NCI-H2081 treated with DMSO at 0.1 percent for 48 hours (cell line): ENCODE results near the gene LLPH.

Experiments
- DNase-seq: peaks from one replicate; lab custom pipeline; 2025; lab: John Stamatoyannopoulos, UW

LLPH gene

GRCh38 chr12:66142826-66143225, 12.3 kb upstream of the LLPH start:
- DNase-seq: no peak

GRCh38 chr12:66141299-66141698, 10.7 kb upstream of the LLPH start:
- DNase-seq: no peak

- DNase-seq: no peak
Measured at GRCh38 chr12:66140731-66141130, 10.2 kb upstream of the LLPH start.

- no peak for DNase-seq
Measured at GRCh38 chr12:66139328-66139727, 8.8 kb upstream of the LLPH start.

GRCh38 chr12:66137937-66138336, 7.4 kb upstream of the LLPH start:
- no peak for DNase-seq

- no peak for DNase-seq
Measured at GRCh38 chr12:66132408-66132807, 1.9 kb upstream of the LLPH start.

GRCh38 chr12:66131067-66131688, 628 bp upstream of the LLPH start:
- DNase-seq: no peak

GRCh38 chr12:66129934-66130266, 650 bp downstream of the LLPH start:
- DNase-seq: no peak

GRCh38 chr12:66127650-66128049, 2.9 kb downstream of the LLPH start:
- no peak for DNase-seq

GRCh38 chr12:66120477-66120876, 10.1 kb downstream of the LLPH start:
- no peak for DNase-seq

GRCh38 chr12:66119870-66120241, 10.7 kb downstream of the LLPH start:
- no peak for DNase-seq

- DNase-seq: no peak
Measured at GRCh38 chr12:66119229-66119869, 11.2 kb downstream of the LLPH start.

- no peak for DNase-seq
Measured at GRCh38 chr12:66118240-66118891, 12.2 kb downstream of the LLPH start.

GRCh38 chr12:66117242-66117641, 13.3 kb downstream of the LLPH start:
- no peak for DNase-seq

- DNase-seq: no peak
Measured at GRCh38 chr12:66115071-66115600, 15.4 kb downstream of the LLPH start.

- DNase-seq: no peak
Measured at GRCh38 chr12:66113471-66113870, 17.1 kb downstream of the LLPH start.

- DNase-seq: no peak
Measured at GRCh38 chr12:66111605-66112004, 18.9 kb downstream of the LLPH start.

- no peak for DNase-seq
Measured at GRCh38 chr12:66109056-66109455, 21.5 kb downstream of the LLPH start.

- no peak for DNase-seq
Measured at GRCh38 chr12:66108386-66108785, 22.2 kb downstream of the LLPH start.

GRCh38 chr12:66107451-66107915, 23.1 kb downstream of the LLPH start:
- DNase-seq: peak; percentile 16

GRCh38 chr12:66103016-66103913, 27.3 kb downstream of the LLPH start:
- DNase-seq: no peak

GRCh38 chr12:66092559-66093269, 37.8 kb downstream of the LLPH start:
- DNase-seq: no peak
